GM12878 (cell line): ENCODE results near the gene GTF2A1. TPM values are rescaled to one million over a fixed set of nuclear protein-coding genes. Genes with fewer than 3 reads are reported as not detected.

Experiments
- ATAC-seq: fragments of 200-7000 bp; cut with Tn5 transposase; 3 replicates; pipeline ENCODE4 v1.9.1; 2020; ENCODE audit warnings: mild to moderate bottlenecking, moderate library complexity
- BruUV-seq: library from RNA; stranded (reverse); fragments of 400-500 nt; replicated peaks from 2 replicates; lab custom pipeline; 2021; lab: Mats Ljungman, UMichigan
- CTCF ChIA-PET: fragments of 300-600 bp; sonication (Branson Sonifier 250); formaldehyde crosslinking; extraction: SDS; loops from one replicate; lab custom pipeline; 2021; ENCODE audit warnings: inconsistent platforms; lab: Yijun Ruan, JAX
- POLR2A ChIA-PET: fragments of 350-600 bp; formaldehyde crosslinking; extraction: SDS; loops from one replicate; lab custom pipeline; 2021; ENCODE audit warnings: inconsistent platforms; lab: Charles Lee
- RAD21 ChIA-PET: fragments of 300-600 bp; sonication (Branson Sonifier 250); formaldehyde crosslinking; loops from one replicate; lab custom pipeline; 2023; ENCODE audit warnings: antibody characterized with exemption; ENCODE audit not compliant: unreplicated experiment; lab: Charles Lee
- SMC1A ChIA-PET: fragments of 300-600 bp; sonication (Branson Sonifier 250); formaldehyde crosslinking; loops from one replicate; lab custom pipeline; 2023; ENCODE audit not compliant: unreplicated experiment, uncharacterized antibody; lab: Charles Lee
- DNase-seq: peaks from one replicate; pipeline ENCODE4 v3.0.0-alpha.2; 2011; ENCODE audit warnings: low read depth, low spot score
- FAIRE-seq: peaks from 3 replicates; lab custom pipeline; 2011; peaks lifted over from hg19 to GRCh38; lab: Jason Lieb, UNC
- H2AFZ ChIP-seq: 2 replicates; pipeline ENCODE4 v1.6.0; 2011; ENCODE audit warnings: low read depth, low read length, control low read depth; ENCODE audit not compliant: control insufficient read depth
- H3K27ac ChIP-seq: 2 replicates; pipeline ENCODE4 v1.5.1; 2011; ENCODE audit warnings: control low read depth; ENCODE audit not compliant: control insufficient read depth, insufficient read depth
- H3K27me3 ChIP-seq, 2 experiments: replicated peaks in 1 of 2; 2 replicates each; pipeline versions ENCODE4 v1.6.0 to v1.6.1; 2011; ENCODE audit warnings: low read length in 1 of 2; ENCODE audit not compliant: control insufficient read depth in 2 of 2, insufficient read depth in 2 of 2
- H3K36me3 ChIP-seq, 2 experiments: 2 replicates each; pipeline ENCODE4 v1.5.1; 2011; ENCODE audit warnings: low read length in 1 of 2; ENCODE audit not compliant: control insufficient read depth in 2 of 2, insufficient read depth in 2 of 2
- H3K4me1 ChIP-seq: 2 replicates; pipeline ENCODE4 v1.6.1; 2011; ENCODE audit warnings: mild to moderate bottlenecking, low read length, moderate library complexity, mixed read lengths; ENCODE audit not compliant: control insufficient read depth, insufficient read depth
- H3K4me2 ChIP-seq: 2 replicates; pipeline ENCODE4 v1.6.0; 2011; ENCODE audit warnings: control low read depth; ENCODE audit not compliant: control insufficient read depth, insufficient read depth
- H3K4me3 ChIP-seq: fragments of 200-600 bp; sonication (generic); 2 replicates; pipeline ENCODE4 v1.5.1; 2016
- H3K79me2 ChIP-seq: 2 replicates; pipeline ENCODE4 v1.6.0; 2011; ENCODE audit warnings: low read length; ENCODE audit not compliant: control insufficient read depth, insufficient read depth
- H3K9ac ChIP-seq: 2 replicates; pipeline ENCODE4 v1.8.0; 2011; ENCODE audit warnings: low read length, control low read depth, mixed read lengths; ENCODE audit not compliant: control insufficient read depth, insufficient read depth
- H3K9me3 ChIP-seq: replicated peaks from 3 replicates; pipeline ENCODE4 v1.5.1; 2011; ENCODE audit warnings: mild to moderate bottlenecking, low read length; ENCODE audit not compliant: control insufficient read depth, insufficient read depth
- H4K20me1 ChIP-seq: 2 replicates; pipeline ENCODE4 v1.6.0; 2011; ENCODE audit not compliant: control insufficient read depth, insufficient read depth
- BRCA1 ChIP-seq: IDR thresholded peaks from 2 replicates; pipeline ENCODE4 v1.6.1; 2011; ENCODE audit warnings: low read depth, low read length, improper control_type of control experiment
- CHD2 ChIP-seq: IDR thresholded peaks from 2 replicates; pipeline ENCODE4 v1.6.1; 2011; ENCODE audit warnings: low read depth, low read length, improper control_type of control experiment, borderline replicate concordance
- GATAD2B ChIP-seq: fragments of 450-650 bp; conservative IDR thresholded peaks from 2 replicates; pipeline ENCODE4 v1.6.1; 2017; ENCODE audit warnings: low read depth, mild to moderate bottlenecking, moderate library complexity
- MTA3 ChIP-seq: IDR thresholded peaks from 2 replicates; pipeline ENCODE4 v1.6.1; 2012; ENCODE audit warnings: low read length, inconsistent platforms, borderline replicate concordance
- MYB ChIP-seq: fragments of 150-350 bp; IDR thresholded peaks from 2 replicates; pipeline ENCODE4 v1.6.1; 2014; ENCODE audit warnings: mild to moderate bottlenecking, low read depth, low read length, borderline replicate concordance
- NRF1 ChIP-seq: conservative IDR thresholded peaks from 2 replicates; pipeline ENCODE4 v1.6.1; 2011; ENCODE audit warnings: mild to moderate bottlenecking, low read depth, low read length, improper control_type of control experiment
- PAX5 ChIP-seq: IDR thresholded peaks from 2 replicates; pipeline ENCODE4 v1.6.1; 2011; ENCODE audit warnings: low read depth, low read length, borderline replicate concordance
- RAD21 ChIP-seq: IDR thresholded peaks from 2 replicates; pipeline ENCODE4 v1.6.1; 2011; ENCODE audit warnings: mild to moderate bottlenecking, low read depth, low read length, moderate library complexity; ENCODE audit not compliant: insufficient read depth
- SMAD1 ChIP-seq: fragments of 450-650 bp; IDR thresholded peaks from 2 replicates; pipeline ENCODE4 v1.6.1; 2018; ENCODE audit warnings: mild to moderate bottlenecking, low read depth; ENCODE audit not compliant: partially characterized antibody
- SMC3 ChIP-seq: IDR thresholded peaks from 2 replicates; pipeline ENCODE4 v1.6.1; 2011; ENCODE audit warnings: low read length, improper control_type of control experiment, borderline replicate concordance
- SPI1 ChIP-seq: IDR thresholded peaks from 2 replicates; pipeline ENCODE4 v1.6.1; 2011; ENCODE audit warnings: low read depth, mild to moderate bottlenecking, low read length, moderate library complexity, borderline replicate concordance; ENCODE audit not compliant: insufficient read depth
- WGBS: methylation state at CpG from one replicate; pipeline ENCODE4 v1.1.6; 2016; ENCODE audit warnings: low lambda C conversion rate; ENCODE audit not compliant: insufficient replicate concordance, insufficient coverage; ENCODE audit errors: missing lambda C conversion rate; 5-methylcytosine and 5-hydroxymethylcytosine counted together
- in situ Hi-C: fragments of 300-500 bp; cut with MboI; formaldehyde crosslinking; loops from 9 replicates; pipeline ENCODE4 v1.14.3; 2018; ENCODE audit warnings: mixed read lengths
- intact Hi-C: fragments of 100-400 bp; cut with micrococcal nuclease; formaldehyde crosslinking; loops from one replicate; pipeline ENCODE4 v1.14.2; 2022; ENCODE audit not compliant: unreplicated experiment
- polyA plus RNA-seq, 11 experiments: library from polyadenylated mRNA; depleted of rRNA in 4 of 11; unstranded in 6 of 11; stranded (reverse) in 5 of 11; fragments of >200 nt; fragmentation: Nextera tagmentation in 4 of 11; fragmentation: Illumina TruSeq in 1 of 11; extraction: Ambion mirVana in 4 of 11; extraction: Trizol in 1 of 11; gene quantifications; 1 replicate in 1 of 11; 2 replicates in 10 of 11; pipeline versions ENCODE4 v1.2.1 to v1.2.3, GENCODE V29; 2011 to 2016; ENCODE audit warnings: inconsistent platforms in 2 of 11, missing spikeins in 2 of 11, low read depth in 1 of 11
- total RNA-seq, 4 experiments: library from RNA; depleted of rRNA in 3 of 4; stranded (reverse); fragments of >200 nt in 3 of 4; fragmentation: Illumina TruSeq in 1 of 4; extraction: Trizol in 1 of 4; gene quantifications; 2 replicates each; pipeline versions ENCODE4 v1.2.1 to v1.2.3, GENCODE V29; 2013 to 2021
- TF ChIP-seq, protein P1 (sequence below): fragments of 450-650 bp; formaldehyde crosslinking; IDR thresholded peaks from 2 replicates; pipeline ENCODE4 v1.4.0; 2020; ENCODE audit warnings: mild to moderate bottlenecking, moderate library complexity

GTF2A1 gene
- total and polyA plus RNA-seq, 10 of the 15 experiments (the other 5 are each of a cell fraction or from before 2014, with no cell fraction given) = 2.5 to 28.7 (median 14.9) TPM

DNA sequence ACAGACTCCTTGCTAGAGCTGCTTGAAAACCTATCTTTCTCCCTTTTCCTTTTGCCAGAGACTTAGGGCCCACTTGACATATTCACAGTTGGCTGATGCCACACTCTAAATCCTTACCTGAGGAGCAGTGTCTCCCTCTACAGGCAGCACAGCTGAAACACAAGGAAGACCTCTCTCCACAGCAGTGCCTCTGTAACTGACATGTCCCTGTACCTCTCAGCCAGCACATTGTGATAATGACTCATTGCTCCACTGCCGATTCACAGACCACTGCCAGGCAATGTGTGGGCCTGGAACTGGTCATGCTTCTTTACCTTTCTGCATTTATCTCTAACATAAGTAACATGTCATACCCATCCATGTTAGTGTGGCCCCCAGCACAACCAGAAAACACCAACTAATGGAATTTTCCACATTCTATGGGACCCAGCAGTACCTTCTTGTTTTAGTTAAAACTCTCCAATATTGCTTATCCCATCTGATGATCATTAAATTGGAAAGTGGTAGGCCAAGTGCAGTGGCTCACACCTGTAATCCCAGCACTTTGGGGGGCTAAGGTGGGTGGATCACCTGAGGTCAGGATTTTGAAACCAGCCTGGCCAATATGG, 56.5 kb downstream of the GTF2A1 start (continued):
- TF ChIP-seq CHD2 (0 out of 2 replicates have a peak, but pooled peaks have one; percentile 19), SMC3 (peak; percentile 66), MTA3 (no peak), GATAD2B (no peak), RAD21 (peak; percentile 89)

DNA sequence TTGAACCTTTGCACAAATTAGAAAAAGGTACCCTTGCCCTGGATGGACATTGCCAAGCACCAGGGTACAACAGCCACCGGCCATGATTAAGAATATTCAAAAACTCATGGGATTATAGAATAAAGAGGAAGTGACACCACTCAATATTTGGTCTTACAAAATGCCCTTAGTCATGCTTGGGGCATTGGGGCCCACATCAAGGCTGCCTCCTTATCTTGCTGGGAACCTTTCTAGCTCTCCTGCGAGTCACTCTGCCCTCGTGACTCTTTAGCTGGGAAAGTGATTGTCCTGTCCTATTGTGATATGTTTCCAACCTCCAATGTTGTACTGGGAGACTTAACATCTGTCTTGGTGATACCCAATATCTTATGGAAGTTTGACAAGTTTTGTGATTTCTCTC, 57.8 kb downstream of the GTF2A1 start:
- H4K20me1 ChIP-seq = no peaks in the 10 kb centered on the region
- 49% methylated on average over 3 of the region's 3 CpGs for WGBS
- TF ChIP-seq BRCA1 = no peak
- no peak for TF ChIP-seq NRF1
- no peak for TF ChIP-seq PAX5
- peak; percentile 76 for TF ChIP-seq SPI1
- no peak for TF ChIP-seq SMAD1
- TF ChIP-seq, protein P1, sequence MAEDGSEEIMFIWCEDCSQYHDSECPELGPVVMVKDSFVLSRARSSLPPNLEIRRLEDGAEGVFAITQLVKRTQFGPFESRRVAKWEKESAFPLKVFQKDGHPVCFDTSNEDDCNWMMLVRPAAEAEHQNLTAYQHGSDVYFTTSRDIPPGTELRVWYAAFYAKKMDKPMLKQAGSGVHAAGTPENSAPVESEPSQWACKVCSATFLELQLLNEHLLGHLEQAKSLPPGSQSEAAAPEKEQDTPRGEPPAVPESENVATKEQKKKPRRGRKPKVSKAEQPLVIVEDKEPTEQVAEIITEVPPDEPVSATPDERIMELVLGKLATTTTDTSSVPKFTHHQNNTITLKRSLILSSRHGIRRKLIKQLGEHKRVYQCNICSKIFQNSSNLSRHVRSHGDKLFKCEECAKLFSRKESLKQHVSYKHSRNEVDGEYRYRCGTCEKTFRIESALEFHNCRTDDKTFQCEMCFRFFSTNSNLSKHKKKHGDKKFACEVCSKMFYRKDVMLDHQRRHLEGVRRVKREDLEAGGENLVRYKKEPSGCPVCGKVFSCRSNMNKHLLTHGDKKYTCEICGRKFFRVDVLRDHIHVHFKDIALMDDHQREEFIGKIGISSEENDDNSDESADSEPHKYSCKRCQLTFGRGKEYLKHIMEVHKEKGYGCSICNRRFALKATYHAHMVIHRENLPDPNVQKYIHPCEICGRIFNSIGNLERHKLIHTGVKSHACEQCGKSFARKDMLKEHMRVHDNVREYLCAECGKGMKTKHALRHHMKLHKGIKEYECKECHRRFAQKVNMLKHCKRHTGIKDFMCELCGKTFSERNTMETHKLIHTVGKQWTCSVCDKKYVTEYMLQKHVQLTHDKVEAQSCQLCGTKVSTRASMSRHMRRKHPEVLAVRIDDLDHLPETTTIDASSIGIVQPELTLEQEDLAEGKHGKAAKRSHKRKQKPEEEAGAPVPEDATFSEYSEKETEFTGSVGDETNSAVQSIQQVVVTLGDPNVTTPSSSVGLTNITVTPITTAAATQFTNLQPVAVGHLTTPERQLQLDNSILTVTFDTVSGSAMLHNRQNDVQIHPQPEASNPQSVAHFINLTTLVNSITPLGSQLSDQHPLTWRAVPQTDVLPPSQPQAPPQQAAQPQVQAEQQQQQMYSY = no peak
- no peak for TF ChIP-seq MYB
- no peaks in the 10 kb centered on the region for H3K27me3 ChIP-seq
- no peaks in the 10 kb centered on the region for H3K4me1 ChIP-seq
- no peaks in the 10 kb centered on the region for H3K79me2 ChIP-seq
- in situ Hi-C loops (loop anchor here (5.0 kb wide), 1 partner anchor 206 kb away; the partner anchor contains the start of gene TSHR), intact Hi-C loops (no loop called here)
- no peak for FAIRE-seq
- no peak overlapping the region for H3K9ac ChIP-seq
- no peak overlapping the region for H3K27ac ChIP-seq
- no peaks in the 10 kb centered on the region for H3K9me3 ChIP-seq
- no peaks in the 10 kb centered on the region for H3K36me3 ChIP-seq
- RAD21 ChIA-PET = interaction anchor here (1.2 to 3.3 kb wide), 5 partner anchors 16 to 176 kb away, joined by 4 to 25 read pairs (median 5); no protein-coding TSS in a partner anchor
- no peak overlapping the region for H3K4me3 ChIP-seq
- no TSS peak for BruUV-seq
- H3K4me2 ChIP-seq = no peak overlapping the region
- ATAC-seq = peak; percentile 32; the same call in 2 of the 3 replicates
- POLR2A ChIA-PET = no interaction called here
- CTCF ChIA-PET = interaction anchor here (0.7 to 10.8 kb wide), 16 partner anchors 8 to 312 kb away, joined by 3 to 96 read pairs (median 6); no protein-coding TSS in a partner anchor
- no peak for DNase-seq
- no peak overlapping the region for H2AFZ ChIP-seq
- SMC1A ChIA-PET = interaction anchor here (0.7 to 4.0 kb wide), 8 partner anchors 9 to 189 kb away, joined by 3 to 27 read pairs (median 4); no protein-coding TSS in a partner anchor
